A673 (cell line): Measurements from ENCODE around the gene CSNK2A1.

Experiments
- CTCF ChIP-seq: fragments of 300-800, 200-600 bp; sonication (generic); conservative IDR thresholded peaks from 2 replicates; pipeline ENCODE4 v1.5.1; 2017; ENCODE audit warnings: low read depth, mild to moderate bottlenecking, antibody characterized with exemption, low read length, moderate library complexity, mixed read lengths
- EZH2 ChIP-seq: fragments of 200-600 bp; sonication (generic); IDR thresholded peaks from 2 replicates; pipeline ENCODE4 v1.6.1; 2017; ENCODE audit warnings: borderline replicate concordance, low read depth, mild to moderate bottlenecking, mixed read lengths, antibody characterized with exemption, low read length; ENCODE audit not compliant: poor library complexity, severe bottlenecking

GRCh38 chr20:454951-455350 lies 88.6 kb downstream of the CSNK2A1 start:
- TF ChIP-seq EZH2, result no peak
- TF ChIP-seq CTCF, result no peak
